ENCODE measurements around the gene CEMIP. TPM values are rescaled to one million over a fixed set of nuclear protein-coding genes. Genes with fewer than 3 reads are reported as not detected.

The CEMIP gene
- total RNA-seq, 2 donors from 2014 or later, result 2.2 TPM; not detected in 1

- Histone ChIP-seq H3K4me3 (ENCODE audit: low read length) (no peak overlapping the region), H3K9me3 (ENCODE audit: control insufficient read depth, low read length) (no peaks in the 10 kb centered on the region), H3K9ac (ENCODE audit: extremely low read depth, low read length, poor library complexity, severe bottlenecking) (no peak overlapping the region), H3K36me3 (ENCODE audit: control insufficient read depth, insufficient read depth, low read length) (peaks cover 3% of the 10 kb centered on the region), H3K4me1 (ENCODE audit: control insufficient read depth, insufficient read depth, low read length) (no peaks in the 10 kb centered on the region), H3K27ac (ENCODE audit: low read depth, low read length) (no peak overlapping the region), H3K27me3 (ENCODE audit: control insufficient read depth, insufficient read depth, low read length, poor library complexity, severe bottlenecking) (no peaks in the 10 kb centered on the region)
- Mint-ChIP-seq H3K4me1 (peaks cover 4% of the 10 kb centered on the region), H3K36me3 (ENCODE audit: low read depth) (peaks cover 3% of the 10 kb centered on the region), H3K4me3 (no peak overlapping the region), H3K27ac (no peak overlapping the region), H3K27me3 (ENCODE audit: insufficient read depth) (no peaks in the 10 kb centered on the region), H3K9me3 (peaks cover 8% of the 10 kb centered on the region)
- no peak for TF ChIP-seq CTCF (conservative IDR thresholded peaks at IDR 0.05)
- no peak for DNase-seq
- WGBS, 2 experiments (ENCODE audit: insufficient coverage in 1 of 2, insufficient read length in 1 of 2), result 88 to 94% methylated on average over 7 to 8 of the region's 8 CpGs
These were observed 43.8 kb upstream of the CEMIP start for GRCh38 chr15:80735344-80735743.

GRCh38 chr15:80736560-80736959, 42.6 kb upstream of the CEMIP start:
- Histone ChIP-seq H3K9me3 (ENCODE audit: control insufficient read depth, low read length) (no peaks in the 10 kb centered on the region), H3K27ac (ENCODE audit: low read depth, low read length) (no peak overlapping the region), H3K4me1 (ENCODE audit: control insufficient read depth, insufficient read depth, low read length) (no peaks in the 10 kb centered on the region), H3K9ac (ENCODE audit: extremely low read depth, low read length, poor library complexity, severe bottlenecking) (no peak overlapping the region), H3K4me3 (ENCODE audit: low read length) (no peak overlapping the region), H3K36me3 (ENCODE audit: control insufficient read depth, insufficient read depth, low read length) (peaks cover 3% of the 10 kb centered on the region), H3K27me3 (ENCODE audit: control insufficient read depth, insufficient read depth, low read length, poor library complexity, severe bottlenecking) (no peaks in the 10 kb centered on the region)
- no peak for DNase-seq
- Mint-ChIP-seq H3K27ac (no peak overlapping the region), H3K36me3 (ENCODE audit: low read depth) (peaks cover 3% of the 10 kb centered on the region), H3K9me3 (peaks cover 8% of the 10 kb centered on the region), H3K4me1 (no peaks in the 10 kb centered on the region), H3K27me3 (ENCODE audit: insufficient read depth) (no peaks in the 10 kb centered on the region), H3K4me3 (no peak overlapping the region)
- no peak for TF ChIP-seq CTCF (conservative IDR thresholded peaks at IDR 0.05)
- WGBS, 2 experiments (ENCODE audit: insufficient coverage in 1 of 2, insufficient read length in 1 of 2), result 87 to 97% methylated on average over 3 to 4 of the region's 4 CpGs

GRCh38 chr15:80739919-80740318, 39.3 kb upstream of the CEMIP start:
- no peak for TF ChIP-seq CTCF (conservative IDR thresholded peaks at IDR 0.05)
- Histone ChIP-seq H3K36me3 (ENCODE audit: control insufficient read depth, insufficient read depth, low read length) (no peaks in the 10 kb centered on the region), H3K9me3 (ENCODE audit: control insufficient read depth, low read length) (no peaks in the 10 kb centered on the region), H3K27me3 (ENCODE audit: control insufficient read depth, insufficient read depth, low read length, poor library complexity, severe bottlenecking) (no peaks in the 10 kb centered on the region), H3K4me3 (ENCODE audit: low read length) (no peak overlapping the region), H3K9ac (ENCODE audit: extremely low read depth, low read length, poor library complexity, severe bottlenecking) (no peak overlapping the region), H3K27ac (ENCODE audit: low read depth, low read length) (no peak overlapping the region), H3K4me1 (ENCODE audit: control insufficient read depth, insufficient read depth, low read length) (no peaks in the 10 kb centered on the region)
- no peak overlapping the region for H3K4me3 Mint-ChIP-seq
- H3K4me1 Mint-ChIP-seq, result peaks cover 2% of the 10 kb centered on the region
- H3K36me3 Mint-ChIP-seq (ENCODE audit: low read depth), result peaks cover 3% of the 10 kb centered on the region
- 92 to 100% methylated on average over 3 of the region's 3 CpGs for WGBS, 2 experiments (ENCODE audit: insufficient coverage in 1 of 2, insufficient read length in 1 of 2)
- H3K27me3 Mint-ChIP-seq (ENCODE audit: insufficient read depth), result no peaks in the 10 kb centered on the region
- H3K27ac Mint-ChIP-seq, result no peak overlapping the region
- H3K9me3 Mint-ChIP-seq, result peaks cover 8% of the 10 kb centered on the region
- DNase-seq, result no peak
